Measurements from ENCODE around the gene CALY.
"Not testable (repeated sequence)": the region's sequence is repeated elsewhere in the genome, so short reads cannot be mapped to it uniquely, and the experiment has no call there.

Gene CALY

GRCh38 chr10:133336577-133337369 lies at the start of gene CALY:
Gene CALY (minus strand): TSS chr10:133336896. CDS start chr10:133328989, 7,907 bp downstream.
- no peak for DNase-seq (ENCODE audit: low read depth)

- DNase-seq (ENCODE audit: low read depth): no peak
Measured at GRCh38 chr10:133385214-133385613, 48.5 kb upstream of the CALY start.

GRCh38 chr10:133384071-133384470 lies 47.4 kb upstream of the CALY start:
- DNase-seq (ENCODE audit: low read depth): no peak

GRCh38 chr10:133383551-133383950 lies 46.9 kb upstream of the CALY start:
- DNase-seq (ENCODE audit: low read depth): no peak

- no peak for DNase-seq (ENCODE audit: low read depth)
Measured at GRCh38 chr10:133381036-133381435, 44.3 kb upstream of the CALY start.

GRCh38 chr10:133379801-133380666 lies 43.3 kb upstream of the CALY start:
- no peak for DNase-seq (ENCODE audit: low read depth)

- no peak for DNase-seq (ENCODE audit: low read depth)
Measured at GRCh38 chr10:133379152-133379800, 42.6 kb upstream of the CALY start, which contains the start of gene PAOX. Gene PAOX (plus strand): TSS chr10:133379262. CDS start chr10:133379317, 55 bp downstream.

GRCh38 chr10:133378251-133379096 lies 41.8 kb upstream of the CALY start:
- DNase-seq (ENCODE audit: low read depth): no peak

- no peak for DNase-seq (ENCODE audit: low read depth)
Measured at GRCh38 chr10:133377818-133378250, 41.1 kb upstream of the CALY start.

- no peak for DNase-seq (ENCODE audit: low read depth)
Measured at GRCh38 chr10:133377025-133377817, 40.5 kb upstream of the CALY start.

GRCh38 chr10:133376183-133376582 lies 39.5 kb upstream of the CALY start:
- not testable (repeated sequence) for DNase-seq (ENCODE audit: low read depth)

- no peak for DNase-seq (ENCODE audit: low read depth)
Measured at GRCh38 chr10:133375357-133376115, 38.8 kb upstream of the CALY start.

- DNase-seq (ENCODE audit: low read depth): peak; percentile 79
Measured at GRCh38 chr10:133373174-133374090, 36.7 kb upstream of the CALY start, which contains the start of gene ECHS1. Gene ECHS1 (minus strand): TSS chr10:133373354. CDS start chr10:133373333, 21 bp downstream.

- DNase-seq (ENCODE audit: low read depth): no peak
Measured at GRCh38 chr10:133372507-133372906, 35.8 kb upstream of the CALY start.

- DNase-seq (ENCODE audit: low read depth): no peak
Measured at GRCh38 chr10:133370030-133370786, 33.5 kb upstream of the CALY start.

GRCh38 chr10:133368153-133368552 lies 31.5 kb upstream of the CALY start:
- DNase-seq (ENCODE audit: low read depth): no peak

- DNase-seq (ENCODE audit: low read depth): not testable (repeated sequence)
Measured at GRCh38 chr10:133367461-133367860, 30.8 kb upstream of the CALY start.

- no peak for DNase-seq (ENCODE audit: low read depth)
Measured at GRCh38 chr10:133366751-133367150, 30.1 kb upstream of the CALY start.
